ENCODE data around the gene KDM4B. TPM values are rescaled to one million over a fixed set of nuclear protein-coding genes. Genes with fewer than 3 reads are reported as not detected.

The KDM4B gene
- total and polyA plus RNA-seq, 2 donors from 2014 or later, result 6.6 to 35.7 TPM

DNA sequence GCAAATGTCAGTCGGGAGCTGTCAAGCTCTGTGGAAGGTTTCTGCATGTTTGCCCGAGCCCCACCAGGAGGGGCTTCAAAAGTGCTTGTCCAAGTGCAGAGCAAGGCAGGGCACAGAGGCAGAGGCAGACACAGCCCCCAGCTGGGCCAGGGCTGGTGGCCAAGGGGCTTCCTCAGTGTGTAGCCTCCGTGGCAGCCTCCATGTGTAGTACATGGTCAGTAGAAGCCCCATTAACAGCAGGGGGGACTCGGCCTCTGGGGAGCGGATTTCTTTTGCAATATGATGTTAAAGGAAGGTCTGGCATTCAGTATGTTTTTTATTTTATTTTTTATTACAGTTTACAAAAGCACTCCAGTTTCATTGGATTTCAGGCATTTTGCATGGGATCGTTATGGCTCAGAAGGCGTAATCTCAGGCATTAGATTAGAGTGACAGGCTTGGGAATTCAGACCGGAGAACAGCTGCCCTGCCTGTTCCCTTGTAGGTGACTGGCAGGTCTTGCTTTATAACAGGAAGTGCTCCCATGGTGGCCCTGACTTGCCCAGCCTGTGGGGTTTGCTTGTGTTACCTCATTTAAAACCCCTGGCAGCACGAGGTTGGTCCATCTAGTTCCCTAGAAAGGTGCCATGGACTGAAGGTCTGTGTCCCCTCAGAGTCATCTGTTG lies 129.2 kb downstream of the KDM4B start:
- Histone ChIP-seq H3K27me3 (ENCODE audit: control insufficient read depth, insufficient read depth, low read length) (no peaks in the 10 kb centered on the region), H3K9me3 (ENCODE audit: control insufficient read depth in 2 of 3, insufficient read depth in 1 of 3, low read length in 3 of 3) (peaks cover 0 to 10% (median 5%) of the 10 kb centered on the region in 3 donors), H3K36me3 (ENCODE audit: control insufficient read depth in 2 of 3, insufficient read depth in 3 of 3, low read length in 3 of 3) (peaks cover 0 to 3% (median 2%) of the 10 kb centered on the region in 3 donors), H3K4me1 (ENCODE audit: control insufficient read depth in 2 of 3, insufficient read depth in 2 of 3, low read depth in 1 of 3, low read length in 3 of 3) (peaks cover 0 to 10% (median 0%) of the 10 kb centered on the region in 3 donors), H3K27ac (ENCODE audit: low read depth in 2 of 2, low read length in 2 of 2) (no peak overlapping the region), H3K4me3 (ENCODE audit: low read length in 3 of 3) (no peak overlapping the region), H3K9ac (ENCODE audit: low read length in 3 of 3) (no peak overlapping the region)
- DNase-seq (no peak), FAIRE-seq (no peak)
- TF ChIP-seq, protein P1, sequence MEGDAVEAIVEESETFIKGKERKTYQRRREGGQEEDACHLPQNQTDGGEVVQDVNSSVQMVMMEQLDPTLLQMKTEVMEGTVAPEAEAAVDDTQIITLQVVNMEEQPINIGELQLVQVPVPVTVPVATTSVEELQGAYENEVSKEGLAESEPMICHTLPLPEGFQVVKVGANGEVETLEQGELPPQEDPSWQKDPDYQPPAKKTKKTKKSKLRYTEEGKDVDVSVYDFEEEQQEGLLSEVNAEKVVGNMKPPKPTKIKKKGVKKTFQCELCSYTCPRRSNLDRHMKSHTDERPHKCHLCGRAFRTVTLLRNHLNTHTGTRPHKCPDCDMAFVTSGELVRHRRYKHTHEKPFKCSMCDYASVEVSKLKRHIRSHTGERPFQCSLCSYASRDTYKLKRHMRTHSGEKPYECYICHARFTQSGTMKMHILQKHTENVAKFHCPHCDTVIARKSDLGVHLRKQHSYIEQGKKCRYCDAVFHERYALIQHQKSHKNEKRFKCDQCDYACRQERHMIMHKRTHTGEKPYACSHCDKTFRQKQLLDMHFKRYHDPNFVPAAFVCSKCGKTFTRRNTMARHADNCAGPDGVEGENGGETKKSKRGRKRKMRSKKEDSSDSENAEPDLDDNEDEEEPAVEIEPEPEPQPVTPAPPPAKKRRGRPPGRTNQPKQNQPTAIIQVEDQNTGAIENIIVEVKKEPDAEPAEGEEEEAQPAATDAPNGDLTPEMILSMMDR (IDR thresholded peaks at IDR 0.05; ENCODE audit: borderline replicate concordance, extremely low read depth, insufficient read depth), result no peak
- intact Hi-C loops (cut with DNase I), result no loop called here

DNA sequence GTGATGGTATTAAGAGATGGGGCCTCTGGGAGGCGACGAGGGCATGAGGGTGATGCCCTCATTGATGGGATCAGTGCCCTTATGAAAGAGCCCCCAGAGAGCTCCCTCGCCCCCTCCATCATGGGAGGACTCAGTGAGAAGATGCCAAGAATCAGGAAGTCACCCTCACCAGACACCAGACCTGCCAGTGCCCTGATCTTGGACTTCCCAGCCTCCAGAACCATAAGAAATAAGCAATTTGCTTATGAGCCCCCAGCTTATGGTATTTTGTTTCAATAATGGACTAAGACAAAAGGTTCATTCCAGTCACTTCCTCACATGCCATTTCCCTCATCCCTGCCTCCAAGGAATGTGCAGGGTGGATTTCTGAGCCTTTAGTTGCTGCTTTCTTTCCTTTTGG lies 129.7 kb downstream of the KDM4B start:
- intact Hi-C loops (cut with DNase I), result no loop called here
- H3K27me3 ChIP-seq (ENCODE audit: control insufficient read depth, insufficient read depth, low read length), result no peaks in the 10 kb centered on the region
- H3K9me3 ChIP-seq (ENCODE audit: control insufficient read depth in 2 of 3, insufficient read depth in 1 of 3, low read length in 3 of 3), result peaks cover 0 to 10% (median 5%) of the 10 kb centered on the region in 3 donors
- no peak overlapping the region for H3K9ac ChIP-seq (ENCODE audit: low read length in 3 of 3)
- no peak overlapping the region for H3K4me3 ChIP-seq (ENCODE audit: low read length in 3 of 3)
- peaks cover 0 to 3% (median 2%) of the 10 kb centered on the region in 3 donors for H3K36me3 ChIP-seq (ENCODE audit: control insufficient read depth in 2 of 3, insufficient read depth in 3 of 3, low read length in 3 of 3)
- H3K4me1 ChIP-seq (ENCODE audit: control insufficient read depth in 2 of 3, insufficient read depth in 2 of 3, low read depth in 1 of 3, low read length in 3 of 3), result peaks cover 0 to 15% (median 2%) of the 10 kb centered on the region in 3 donors
- no peak for FAIRE-seq
- H3K27ac ChIP-seq (ENCODE audit: low read depth in 2 of 2, low read length in 2 of 2), result no peak overlapping the region
- DNase-seq, result no peak
- TF ChIP-seq, protein P1 (IDR thresholded peaks at IDR 0.05; ENCODE audit: borderline replicate concordance, extremely low read depth, insufficient read depth), result no peak

DNA sequence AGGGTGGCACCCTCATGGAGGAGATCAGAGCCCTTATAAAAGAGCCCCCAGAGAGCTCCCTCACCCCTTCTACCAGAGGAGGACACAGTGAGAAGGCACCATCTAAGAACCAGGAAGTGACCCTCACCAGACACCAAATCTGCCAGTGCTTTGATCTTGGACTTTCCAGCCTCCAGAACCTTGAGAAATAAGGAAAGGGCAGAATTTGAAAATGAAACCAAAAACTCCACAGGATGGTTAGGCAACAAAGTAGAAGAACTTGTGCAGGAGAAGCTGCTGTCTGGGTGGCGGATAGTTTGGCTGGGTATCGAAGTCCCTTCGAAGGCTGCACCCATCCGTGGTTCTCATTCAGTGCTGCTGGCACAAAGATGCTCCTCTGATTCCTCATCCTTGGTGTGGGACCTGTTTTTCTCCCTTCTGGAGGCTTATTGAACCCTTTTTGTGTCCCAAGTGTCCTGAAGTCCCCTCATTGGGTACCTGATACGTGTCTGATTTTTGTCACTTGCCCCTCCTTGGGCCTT lies 130.8 kb downstream of the KDM4B start:
- intact Hi-C loops (cut with DNase I), result no loop called here
- no peak overlapping the region for H3K4me3 ChIP-seq (ENCODE audit: low read length in 3 of 3)
- TF ChIP-seq, protein P1 (IDR thresholded peaks at IDR 0.05; ENCODE audit: borderline replicate concordance, extremely low read depth, insufficient read depth), result no peak
- no peak overlapping the region for H3K27ac ChIP-seq (ENCODE audit: low read depth in 2 of 2, low read length in 2 of 2)
- H3K9ac ChIP-seq (ENCODE audit: low read length in 3 of 3), result no peak overlapping the region
- H3K4me1 ChIP-seq (ENCODE audit: control insufficient read depth in 2 of 3, insufficient read depth in 2 of 3, low read depth in 1 of 3, low read length in 3 of 3), result peaks cover 0 to 20% (median 6%) of the 10 kb centered on the region in 3 donors
- FAIRE-seq (no peak), DNase-seq (no peak)
- H3K36me3 ChIP-seq (ENCODE audit: control insufficient read depth in 2 of 3, insufficient read depth in 3 of 3, low read length in 3 of 3), result peaks cover 0 to 3% (median 2%) of the 10 kb centered on the region in 3 donors
- H3K27me3 ChIP-seq (ENCODE audit: control insufficient read depth, insufficient read depth, low read length), result no peaks in the 10 kb centered on the region
- peaks cover 0 to 10% (median 5%) of the 10 kb centered on the region in 3 donors for H3K9me3 ChIP-seq (ENCODE audit: control insufficient read depth in 2 of 3, insufficient read depth in 1 of 3, low read length in 3 of 3)
